ENCODE results near the gene ALDH1L1.
A peak's percentile ranks its signal among the peaks of the same experiment; 100 is the strongest.

GRCh38 chr3:126212620-126213378, 32.4 kb upstream of the ALDH1L1 start:
- TF ChIP-seq POLR2A (IDR thresholded peaks at IDR 0.05) (peak in 2 of 3 donors; percentile 49 to 51), CTCF (IDR thresholded peaks at IDR 0.05) (peak; percentile 36 to 70 (median 50))

Measured in body of pancreas (tissue), 4 donors.